NB4 (cell line): ENCODE measurements around the gene RHO.
"Not testable (repeated sequence)": the region's sequence is repeated elsewhere in the genome, so short reads cannot be mapped to it uniquely, and the experiment has no call there.

Source experiments
- DNase-seq: peaks from one replicate; pipeline ENCODE4 v3.0.0; 2010; ENCODE audit warnings: low read depth
- H3K4me3 ChIP-seq: one replicate; pipeline ENCODE4 v1.5.1; 2011; ENCODE audit warnings: mild to moderate bottlenecking, low read depth, low read length, moderate library complexity
- CTCF ChIP-seq: IDR thresholded peaks from one replicate; pipeline ENCODE4 v1.5.1; 2012; ENCODE audit warnings: low read depth, low read length
- MAX ChIP-seq: IDR thresholded peaks from 2 replicates; pipeline ENCODE4 v1.6.1; 2011; ENCODE audit warnings: low read depth, low read length
- MYC ChIP-seq: IDR thresholded peaks from 2 replicates; pipeline ENCODE4 v1.6.1; 2011; ENCODE audit warnings: low read depth, low read length
- POLR2A ChIP-seq: IDR thresholded peaks from 2 replicates; pipeline ENCODE4 v1.6.1; 2011; ENCODE audit warnings: mild to moderate bottlenecking; ENCODE audit not compliant: insufficient read length; ENCODE audit errors: extremely low read depth

RHO gene

GRCh38 chr3:129493206-129493605 is 35.2 kb upstream of the RHO start:
- H3K4me3 ChIP-seq = no peak overlapping the region
- DNase-seq = no peak
- TF ChIP-seq MAX (no peak), CTCF (no peak), POLR2A (no peak), MYC (no peak)

- not testable (repeated sequence) for H3K4me3 ChIP-seq, DNase-seq
Observed at GRCh38 chr3:129494499-129494898, 33.9 kb upstream of the RHO start.

GRCh38 chr3:129495006-129495639 is 33.3 kb upstream of the RHO start:
- not testable (repeated sequence) for DNase-seq, H3K4me3 ChIP-seq

- H3K4me3 ChIP-seq, DNase-seq: not testable (repeated sequence)
Observed at GRCh38 chr3:129497876-129498275, 30.6 kb upstream of the RHO start.

- H3K4me3 ChIP-seq, DNase-seq: not testable (repeated sequence)
Observed at GRCh38 chr3:129498603-129499488, 29.6 kb upstream of the RHO start.

GRCh38 chr3:129499604-129500333 is 28.7 kb upstream of the RHO start:
- H3K4me3 ChIP-seq, DNase-seq: not testable (repeated sequence)

GRCh38 chr3:129500334-129500658 is 28.1 kb upstream of the RHO start:
- no peak for DNase-seq
- TF ChIP-seq MAX = no peak
- TF ChIP-seq CTCF = no peak
- TF ChIP-seq MYC = no peak
- TF ChIP-seq POLR2A = no peak
- no peak overlapping the region for H3K4me3 ChIP-seq

- TF ChIP-seq CTCF (no peak), MYC (no peak), MAX (no peak), POLR2A (no peak)
- H3K4me3 ChIP-seq = no peak overlapping the region
- no peak for DNase-seq
Observed at GRCh38 chr3:129501630-129502029, 26.8 kb upstream of the RHO start.
